ENCODE data around the gene CSMD2. TPM values are rescaled to one million over a fixed set of nuclear protein-coding genes. Genes with fewer than 3 reads are reported as not detected.

The CSMD2 gene
- total RNA-seq, 1 experiment from 2014 or later: 0.22 TPM

GRCh38 chr1:34129630-34130029 lies 35.4 kb downstream of the CSMD2 start:
- CTCF ChIA-PET: no interaction called here
- no peak overlapping the region for H3K4me2 ChIP-seq (ENCODE audit: low read length)
- DNase-seq (ENCODE audit: low read depth, low spot score) (no peak), ATAC-seq (peak; percentile 76)
- no peak overlapping the region for H2AFZ ChIP-seq (ENCODE audit: low read depth, low read length, poor library complexity, severe bottlenecking)
- no peaks in the 10 kb centered on the region for H3K9me2 ChIP-seq (ENCODE audit: insufficient read depth)
- no peaks in the 10 kb centered on the region for H3K9me3 ChIP-seq (ENCODE audit: control insufficient read depth in 1 of 2, insufficient read depth in 1 of 2, low read depth in 1 of 2, low read length in 2 of 2)
- BruUV-seq (replicated peaks): no TSS peak
- no peak for TF ChIP-seq ZFX (IDR thresholded peaks at IDR 0.05)
- no peak for TF ChIP-seq POLR2AphosphoS5 (IDR thresholded peaks at IDR 0.05; ENCODE audit: low read depth, low read length)
- TF ChIP-seq FOSL1 (IDR thresholded peaks at IDR 0.05; ENCODE audit: low read depth): no peak
- no peak for TF ChIP-seq YY1 (IDR thresholded peaks at IDR 0.05; ENCODE audit: extremely low read depth, insufficient replicate concordance, low read depth, low read length)
- no peak for TF ChIP-seq EGR1 (IDR thresholded peaks at IDR 0.05; ENCODE audit: low read depth)
- TF ChIP-seq RAD21 (IDR thresholded peaks at IDR 0.05; ENCODE audit: low read depth): peak; percentile 17; the same call in 1 of the 2 replicates
- TF ChIP-seq SRF (IDR thresholded peaks at IDR 0.05; ENCODE audit: low read depth): no peak
- no peak for TF ChIP-seq ZBTB33 (IDR thresholded peaks at IDR 0.05; ENCODE audit: extremely low read depth, insufficient replicate concordance, low read length)
- no peak overlapping the region for H3K4me3 ChIP-seq (replicated peaks in 1 of 2; ENCODE audit: low read depth in 1 of 2, low read length in 2 of 2)
- POLR2A ChIA-PET: no interaction called here
- H3K27me3 ChIP-seq (ENCODE audit: insufficient read depth, low read length): peaks cover 15% of the 10 kb centered on the region; the same call in 1 of the 2 replicates
- H3K36me3 ChIP-seq (ENCODE audit: control insufficient read depth in 1 of 2, insufficient read depth in 2 of 2, low read length in 2 of 2): no peaks in the 10 kb centered on the region
- no peak overlapping the region for H3K9ac ChIP-seq (ENCODE audit: low read length)
- no peak overlapping the region for H3K27ac ChIP-seq (ENCODE audit: low read depth, low read length)
- intact Hi-C loops (cut with micrococcal nuclease): no loop called here
- H4K20me1 ChIP-seq (ENCODE audit: insufficient read depth): no peaks in the 10 kb centered on the region
- no peaks in the 10 kb centered on the region for H3K79me2 ChIP-seq (ENCODE audit: insufficient read depth, low read length)
- RAD21 ChIA-PET (ENCODE audit: low non-redundant PET in 1 of 2, low total read pairs in 2 of 2, uncharacterized antibody in 2 of 2, unreplicated experiment in 2 of 2): no interaction called here
- no peaks in the 10 kb centered on the region for H3K4me1 ChIP-seq (ENCODE audit: control insufficient read depth in 1 of 2, insufficient read depth in 2 of 2, low read length in 2 of 2)
